PC-3 (cell line): ENCODE data around the gene DNAJB11.

Experiments
- EZH2 ChIP-seq: fragments of 300-600 bp; sonication (generic); IDR thresholded peaks from one replicate; pipeline ENCODE4 v1.6.1; 2017; ENCODE audit warnings: antibody characterized with exemption, mild to moderate bottlenecking, low read length; ENCODE audit not compliant: unreplicated experiment
- TF ChIP-seq, protein P1 (sequence below): fragments of 300-600 bp; sonication (generic); conservative IDR thresholded peaks from 2 replicates; pipeline ENCODE4 v1.5.1; 2017; ENCODE audit warnings: antibody characterized with exemption, low read depth, mild to moderate bottlenecking, low read length

DNA sequence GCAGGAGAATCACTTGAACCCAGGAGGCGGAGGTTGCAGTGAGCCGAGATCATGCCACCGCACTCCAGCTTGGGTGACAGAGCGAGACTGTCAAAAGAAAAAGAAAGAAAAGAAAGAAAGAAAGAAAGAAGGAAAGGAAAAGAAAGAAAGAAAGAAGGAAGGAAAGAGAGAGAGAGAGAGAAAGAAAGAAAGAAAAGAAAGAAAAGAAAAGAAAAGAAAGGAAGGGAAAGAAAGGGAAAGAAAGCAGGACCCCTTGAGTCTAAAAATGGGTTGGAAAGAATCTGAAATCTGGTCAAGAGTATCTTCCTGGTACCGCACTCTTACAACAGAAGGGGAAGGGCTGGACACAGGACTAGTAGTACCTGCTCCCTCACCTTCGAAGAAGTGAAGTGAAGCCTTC, 45.9 kb upstream of the DNAJB11 start:
- TF ChIP-seq EZH2 = no peak
- TF ChIP-seq, protein P1, sequence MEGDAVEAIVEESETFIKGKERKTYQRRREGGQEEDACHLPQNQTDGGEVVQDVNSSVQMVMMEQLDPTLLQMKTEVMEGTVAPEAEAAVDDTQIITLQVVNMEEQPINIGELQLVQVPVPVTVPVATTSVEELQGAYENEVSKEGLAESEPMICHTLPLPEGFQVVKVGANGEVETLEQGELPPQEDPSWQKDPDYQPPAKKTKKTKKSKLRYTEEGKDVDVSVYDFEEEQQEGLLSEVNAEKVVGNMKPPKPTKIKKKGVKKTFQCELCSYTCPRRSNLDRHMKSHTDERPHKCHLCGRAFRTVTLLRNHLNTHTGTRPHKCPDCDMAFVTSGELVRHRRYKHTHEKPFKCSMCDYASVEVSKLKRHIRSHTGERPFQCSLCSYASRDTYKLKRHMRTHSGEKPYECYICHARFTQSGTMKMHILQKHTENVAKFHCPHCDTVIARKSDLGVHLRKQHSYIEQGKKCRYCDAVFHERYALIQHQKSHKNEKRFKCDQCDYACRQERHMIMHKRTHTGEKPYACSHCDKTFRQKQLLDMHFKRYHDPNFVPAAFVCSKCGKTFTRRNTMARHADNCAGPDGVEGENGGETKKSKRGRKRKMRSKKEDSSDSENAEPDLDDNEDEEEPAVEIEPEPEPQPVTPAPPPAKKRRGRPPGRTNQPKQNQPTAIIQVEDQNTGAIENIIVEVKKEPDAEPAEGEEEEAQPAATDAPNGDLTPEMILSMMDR = no peak
